Spinal cord (tissue), 10 donors: ENCODE measurements around the gene LRRIQ1. TPM values are rescaled to one million over a fixed set of nuclear protein-coding genes. Genes with fewer than 3 reads are reported as not detected.
A peak's percentile ranks its signal among the peaks of the same experiment; 100 is the strongest.

Experiments
- DNase-seq, 6 donors: peaks; one replicate each; pipeline versions ENCODE4 v3.0.0 to v3.0.0-alpha.2; 2013 to 2015; ENCODE audit warnings: low spot score in 6 of 6, low read depth in 4 of 6
- H3K27ac ChIP-seq: one replicate; pipeline ENCODE4 v1.5.1; 2013; ENCODE audit warnings: low read depth, low read length, control low read depth
- H3K27me3 ChIP-seq: one replicate; pipeline ENCODE4 v1.6.1; 2013; ENCODE audit warnings: low read length; ENCODE audit not compliant: control insufficient read depth, insufficient read depth
- H3K36me3 ChIP-seq: one replicate; pipeline ENCODE4 v1.6.1; 2013; ENCODE audit warnings: low read length; ENCODE audit not compliant: control insufficient read depth, insufficient read depth
- H3K4me1 ChIP-seq: one replicate; pipeline ENCODE4 v1.6.1; 2013; ENCODE audit warnings: low read length; ENCODE audit not compliant: control insufficient read depth, insufficient read depth
- H3K4me3 ChIP-seq: one replicate; pipeline ENCODE4 v1.5.1; 2013; ENCODE audit warnings: low read depth, low read length, control low read depth
- H3K9me3 ChIP-seq: one replicate; pipeline ENCODE4 v1.6.1; 2013; ENCODE audit warnings: low read length; ENCODE audit not compliant: control insufficient read depth, insufficient read depth
- WGBS: methylation state at CpG from one replicate; pipeline ENCODE4 v1.1.5; 2013; ENCODE audit warnings: missing lambda C conversion rate; ENCODE audit not compliant: insufficient coverage; 5-methylcytosine and 5-hydroxymethylcytosine counted together
- polyA plus RNA-seq, 2 donors: library from polyadenylated mRNA; unstranded; fragments of 120-200 nt; gene quantifications; one replicate each; pipeline ENCODE4 v1.2.1, GENCODE V29; 2013; ENCODE audit not compliant: insufficient read length in 2 of 2
- total RNA-seq, 2 donors: library from RNA; depleted of rRNA in 1 of 2; stranded (reverse); fragments of 120-200 nt in 1 of 2; fragments of >200 nt in 1 of 2; gene quantifications; one replicate each; pipeline versions ENCODE4 v1.2.3 to v1.2.4, GENCODE V29; 2013 to 2014
- donor health status: healthy.

Gene LRRIQ1
- total and polyA plus RNA-seq, 4 donors = 5.6 to 18.0 (median 10.4) TPM

DNA sequence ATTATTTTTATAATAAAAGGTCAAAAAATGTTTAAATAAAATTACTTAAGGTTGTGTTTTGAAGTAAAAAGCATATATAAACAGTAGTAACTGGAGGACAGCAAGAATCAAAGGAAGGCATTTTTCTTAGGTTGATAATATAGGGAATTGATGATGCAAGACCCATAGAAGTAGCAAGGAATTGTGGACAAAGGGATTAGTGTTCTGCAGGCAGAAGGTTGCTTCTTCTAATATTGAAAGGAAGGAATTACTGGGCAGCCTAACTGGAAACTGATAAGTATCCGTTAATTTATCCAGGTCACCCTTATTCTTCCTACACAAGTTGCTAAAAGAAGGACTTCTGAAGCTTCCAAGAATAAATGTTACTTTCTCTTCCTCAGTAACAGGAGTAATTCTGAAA lies 189.3 kb downstream of the LRRIQ1 start:
- no peaks in the 10 kb centered on the region for H3K36me3 ChIP-seq

DNA sequence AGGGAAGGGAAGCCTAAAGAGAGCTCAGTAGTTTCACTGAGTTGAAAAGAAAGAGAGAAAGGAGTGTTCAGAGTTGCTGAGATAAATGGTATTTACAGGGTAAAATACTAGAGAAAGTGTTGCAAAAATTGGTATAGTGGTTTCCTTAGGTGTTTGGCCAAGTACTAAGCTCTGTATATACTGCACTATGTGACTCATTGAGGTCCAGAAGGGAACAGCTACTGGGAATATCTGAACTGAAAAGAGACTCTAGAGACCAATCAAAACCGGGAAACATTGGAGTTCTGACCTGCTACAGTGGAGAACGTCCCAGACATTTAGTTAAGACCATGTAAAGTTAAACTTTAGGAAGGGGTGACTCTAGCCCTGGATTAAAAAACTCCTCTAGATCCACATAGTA lies 201.2 kb downstream of the LRRIQ1 start:
- H3K4me3 ChIP-seq = no peak overlapping the region
- H3K4me1 ChIP-seq = no peaks in the 10 kb centered on the region
- no peak for DNase-seq
- peaks cover 3% of the 10 kb centered on the region for H3K9me3 ChIP-seq
- no peak overlapping the region for H3K27ac ChIP-seq
- no peaks in the 10 kb centered on the region for H3K27me3 ChIP-seq
- no CpG with 5 or more reads among the region's 2 CpGs for WGBS
- H3K36me3 ChIP-seq = no peaks in the 10 kb centered on the region

More for the DNA sequence above, 189.3 kb downstream of the LRRIQ1 start:
- no peak overlapping the region for H3K4me3 ChIP-seq
- no peaks in the 10 kb centered on the region for H3K27me3 ChIP-seq
- H3K9me3 ChIP-seq = no peaks in the 10 kb centered on the region
- H3K4me1 ChIP-seq = no peaks in the 10 kb centered on the region
- H3K27ac ChIP-seq = no peak overlapping the region
- no CpG with 5 or more reads among the region's 1 CpG for WGBS
- peak in 1 of 6 donors; percentile 1 for DNase-seq

DNA sequence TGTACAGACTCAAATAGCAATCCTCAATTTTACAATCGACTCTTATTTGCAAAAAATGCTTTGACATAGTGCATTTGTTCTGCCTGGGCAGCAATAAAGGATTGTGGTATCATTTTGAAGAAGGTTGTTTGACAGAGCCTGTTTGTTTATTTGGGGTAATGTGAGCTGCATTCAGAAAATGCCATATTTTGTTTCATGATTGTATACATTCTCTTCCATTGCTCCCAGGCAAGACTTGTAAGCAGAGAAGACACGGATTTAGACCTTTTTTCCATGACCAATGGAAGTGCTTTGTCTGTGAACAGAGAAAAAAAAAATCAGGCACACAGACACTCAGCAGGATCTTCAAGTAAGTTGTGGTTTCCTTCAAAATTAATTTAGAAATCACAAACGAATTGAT lies 208.4 kb downstream of the LRRIQ1 start:
- no peaks in the 10 kb centered on the region for H3K27me3 ChIP-seq
- H3K4me1 ChIP-seq = no peaks in the 10 kb centered on the region
- H3K27ac ChIP-seq = no peak overlapping the region
- no peak for DNase-seq
- H3K9me3 ChIP-seq = no peaks in the 10 kb centered on the region
- H3K36me3 ChIP-seq = no peaks in the 10 kb centered on the region
- WGBS = no CpG with 5 or more reads among the region's 3 CpGs
- H3K4me3 ChIP-seq = no peak overlapping the region

DNA sequence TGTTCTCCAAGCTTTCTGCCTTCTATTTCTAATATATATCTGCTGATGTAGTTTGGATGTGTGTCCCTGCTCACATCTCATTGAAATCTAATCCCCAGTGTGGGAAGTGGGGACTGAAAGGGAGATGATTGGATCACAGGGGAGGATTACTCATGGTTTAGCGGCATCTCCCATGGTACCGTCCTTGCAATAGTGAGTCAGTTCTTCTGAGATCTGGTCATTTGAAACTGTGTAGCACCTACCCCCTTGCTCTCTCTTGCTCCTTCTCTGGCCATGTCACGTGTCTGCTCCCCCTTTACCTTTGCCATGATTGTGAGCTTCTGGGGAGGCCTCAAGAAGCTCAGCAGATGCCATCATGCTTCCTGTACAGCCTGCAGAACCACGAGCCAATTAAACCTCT lies 217.7 kb downstream of the LRRIQ1 start:
- Histone ChIP-seq H3K4me1 (no peaks in the 10 kb centered on the region), H3K9me3 (no peaks in the 10 kb centered on the region), H3K4me3 (no peak overlapping the region), H3K36me3 (no peaks in the 10 kb centered on the region), H3K27me3 (no peaks in the 10 kb centered on the region), H3K27ac (no peak overlapping the region)
- WGBS = 60% methylated on average over 3 of the region's 4 CpGs
- no peak for DNase-seq

DNA sequence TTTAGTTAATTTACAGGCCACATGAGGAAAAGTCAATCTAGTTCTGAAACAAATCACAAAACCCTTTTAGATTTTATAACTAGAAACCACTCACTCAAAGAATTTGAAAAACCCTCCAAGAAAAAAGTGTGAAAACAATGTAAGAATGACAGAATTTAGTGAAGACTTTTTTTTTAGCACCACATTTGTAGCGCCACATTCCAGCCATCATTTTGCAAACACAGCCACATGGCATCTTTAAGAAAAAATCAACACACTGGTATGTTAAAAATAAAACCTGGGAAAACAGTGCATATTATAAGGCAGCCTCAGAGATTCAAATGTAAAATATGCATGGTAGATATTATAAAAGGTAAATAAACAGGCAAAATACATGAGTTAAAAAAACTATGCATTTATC lies 221.5 kb downstream of the LRRIQ1 start:
- Histone ChIP-seq H3K27ac (no peak overlapping the region), H3K9me3 (no peaks in the 10 kb centered on the region), H3K36me3 (no peaks in the 10 kb centered on the region), H3K4me3 (no peak overlapping the region), H3K4me1 (no peaks in the 10 kb centered on the region), H3K27me3 (no peaks in the 10 kb centered on the region)
- no CpG with 5 or more reads among the region's 1 CpG for WGBS
- peak in 1 of 6 donors; percentile 71 for DNase-seq

DNA sequence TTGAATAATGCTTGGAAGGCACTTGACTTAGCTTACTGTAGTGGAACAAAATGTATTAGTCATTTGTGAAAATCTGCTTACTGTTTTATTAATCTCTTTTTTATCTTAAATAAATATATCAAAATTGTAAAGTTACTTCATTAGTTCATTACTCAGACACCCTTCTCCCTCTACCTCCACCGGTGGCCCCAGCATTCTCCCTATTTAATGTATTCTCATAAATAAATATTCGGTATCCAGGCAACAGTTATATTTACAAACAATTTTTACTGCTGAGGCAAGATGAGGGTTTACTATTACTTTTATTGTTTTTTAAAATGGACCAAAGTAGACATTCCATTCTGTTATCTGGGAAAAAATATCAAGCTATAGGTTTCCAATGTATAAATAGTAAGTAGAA lies 224.3 kb downstream of the LRRIQ1 start:
- Histone ChIP-seq H3K4me1 (no peaks in the 10 kb centered on the region), H3K27ac (no peak overlapping the region), H3K27me3 (no peaks in the 10 kb centered on the region), H3K4me3 (no peak overlapping the region), H3K36me3 (no peaks in the 10 kb centered on the region), H3K9me3 (no peaks in the 10 kb centered on the region)
- no CpG with 5 or more reads among the region's 2 CpGs for WGBS
- DNase-seq = no peak

DNA sequence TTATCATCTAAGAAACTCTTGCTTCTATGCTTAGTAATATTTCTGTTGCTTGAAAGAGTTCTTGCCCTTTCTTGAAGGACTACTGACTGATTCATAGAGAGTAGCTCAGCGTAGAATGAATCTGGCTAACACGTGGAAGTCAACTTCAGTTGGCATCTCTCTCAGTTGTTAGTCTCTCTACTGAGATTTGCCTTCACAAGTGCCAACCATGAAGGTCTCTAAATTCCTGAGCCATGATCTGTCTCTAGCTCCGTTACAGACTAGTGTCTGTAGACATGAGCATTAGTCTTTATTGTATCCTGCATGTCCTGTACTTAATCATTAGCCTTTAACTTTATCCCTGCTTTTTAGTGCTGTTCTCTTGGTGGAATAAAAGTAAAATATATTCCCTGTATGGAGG lies 224.7 kb downstream of the LRRIQ1 start:
- Histone ChIP-seq H3K27me3 (no peaks in the 10 kb centered on the region), H3K27ac (no peak overlapping the region), H3K9me3 (no peaks in the 10 kb centered on the region), H3K4me3 (no peak overlapping the region), H3K36me3 (no peaks in the 10 kb centered on the region), H3K4me1 (no peaks in the 10 kb centered on the region)
- WGBS = 71% methylated on average over 2 of the region's 3 CpGs
- no peak for DNase-seq

DNA sequence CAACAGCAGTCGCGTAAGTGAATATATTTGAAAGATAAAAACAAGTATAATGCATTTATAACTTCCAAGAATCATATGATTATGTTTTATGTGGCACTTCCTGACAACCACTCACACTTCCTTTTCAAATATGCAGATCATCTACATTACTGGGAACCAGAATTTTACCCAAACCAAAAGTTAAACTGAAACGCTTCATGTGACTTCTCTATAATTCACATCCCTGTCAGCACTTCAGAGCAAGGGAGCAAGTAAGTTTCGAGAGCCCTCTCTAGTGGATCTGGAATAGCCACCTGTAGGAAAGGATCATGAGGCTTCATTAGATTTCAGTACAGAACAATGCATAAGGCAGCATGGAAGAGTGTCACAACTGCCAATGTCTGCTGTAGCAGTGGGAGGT lies 230.2 kb downstream of the LRRIQ1 start:
- no peaks in the 10 kb centered on the region for H3K36me3 ChIP-seq
- H3K4me1 ChIP-seq = no peaks in the 10 kb centered on the region
- DNase-seq = no peak
- no peak overlapping the region for H3K27ac ChIP-seq
- H3K27me3 ChIP-seq = peaks cover 15% of the 10 kb centered on the region
- 83% methylated on average over 2 of the region's 4 CpGs for WGBS
- H3K9me3 ChIP-seq = no peaks in the 10 kb centered on the region
- no peak overlapping the region for H3K4me3 ChIP-seq

DNA sequence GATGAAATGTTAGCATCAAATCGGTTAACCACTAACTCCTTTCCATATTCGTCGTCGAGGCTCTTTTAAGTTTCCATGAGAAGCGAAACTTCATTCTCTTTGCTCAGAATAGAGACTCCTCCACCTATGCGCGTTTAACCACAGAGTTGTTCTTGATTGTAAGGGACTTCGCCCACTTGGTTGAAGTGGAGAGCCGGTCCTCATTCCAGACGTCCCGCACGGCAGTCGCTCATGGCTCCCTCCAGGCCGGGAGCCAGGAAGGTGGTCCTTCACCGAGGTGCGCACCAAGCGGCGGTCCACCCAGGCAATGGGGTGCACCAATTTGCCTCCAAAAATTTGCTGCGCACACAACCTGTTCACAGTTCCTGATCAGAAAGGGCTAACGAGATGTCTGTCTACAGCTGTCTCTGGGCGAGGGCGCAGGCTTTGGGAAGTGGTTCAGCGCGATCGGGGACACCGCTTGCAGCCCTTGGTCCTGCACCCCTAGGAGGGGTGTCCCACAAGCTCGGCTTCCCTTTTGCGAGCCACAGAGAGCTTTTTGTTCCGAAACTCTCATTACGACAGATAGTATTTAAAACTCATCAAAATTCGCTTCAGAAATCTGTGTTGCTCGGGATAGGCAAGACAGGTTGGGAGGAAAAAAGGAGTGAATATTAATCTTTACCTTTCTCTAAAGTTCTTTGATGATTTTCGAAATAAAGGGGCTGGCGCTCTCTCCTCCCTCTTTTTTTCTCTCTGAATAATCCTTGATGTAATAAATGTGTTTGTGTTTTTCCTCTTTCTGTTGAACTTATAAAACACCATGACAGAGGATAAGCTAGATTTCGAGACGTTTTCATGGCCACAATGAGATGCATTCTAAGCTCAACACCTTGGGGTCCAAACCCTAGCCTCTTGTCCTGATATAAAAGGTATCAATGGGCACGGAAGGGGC lies 237.5 kb downstream of the LRRIQ1 start:
- no peaks in the 10 kb centered on the region for H3K36me3 ChIP-seq
- no peaks in the 10 kb centered on the region for H3K9me3 ChIP-seq
- DNase-seq = peak in 2 of 6 donors; percentile 41 to 43
- peaks cover 9% of the 10 kb centered on the region for H3K4me1 ChIP-seq
- H3K4me3 ChIP-seq = no peak overlapping the region
- WGBS = 1% methylated on average over 23 of the region's 37 CpGs
- no peak overlapping the region for H3K27ac ChIP-seq
- H3K27me3 ChIP-seq = peaks cover 86% of the 10 kb centered on the region

DNA sequence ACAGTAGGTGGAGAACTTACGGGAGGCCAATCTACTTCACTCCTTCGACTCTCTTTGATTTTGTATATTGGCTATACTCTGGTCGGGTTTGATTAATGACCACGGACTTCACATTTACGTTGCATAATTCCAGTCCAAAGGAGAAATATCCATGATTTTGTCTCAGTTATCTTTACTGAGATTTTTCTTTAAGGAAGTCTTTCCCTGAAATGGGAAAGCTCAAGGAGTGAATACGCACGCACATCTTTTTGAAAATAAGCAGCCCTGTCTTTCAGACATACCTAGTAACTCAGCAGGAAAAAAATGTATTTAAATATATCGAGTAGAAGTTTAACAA lies 238.1 kb downstream of the LRRIQ1 start:
- H3K4me3 ChIP-seq = no peak overlapping the region
- WGBS = no CpG with 5 or more reads among the region's 8 CpGs
- peaks cover 89% of the 10 kb centered on the region for H3K27me3 ChIP-seq
- no peaks in the 10 kb centered on the region for H3K9me3 ChIP-seq
- DNase-seq = peak in 2 of 6 donors; percentile 30 to 52
- no peaks in the 10 kb centered on the region for H3K36me3 ChIP-seq
- H3K27ac ChIP-seq = no peak overlapping the region
- peaks cover 15% of the 10 kb centered on the region for H3K4me1 ChIP-seq
